ENCODE results near the gene CAV3.

CAV3 gene

GRCh38 chr3:8736436-8736835, 2.8 kb downstream of the CAV3 start:
- no peak for DNase-seq

DNA sequence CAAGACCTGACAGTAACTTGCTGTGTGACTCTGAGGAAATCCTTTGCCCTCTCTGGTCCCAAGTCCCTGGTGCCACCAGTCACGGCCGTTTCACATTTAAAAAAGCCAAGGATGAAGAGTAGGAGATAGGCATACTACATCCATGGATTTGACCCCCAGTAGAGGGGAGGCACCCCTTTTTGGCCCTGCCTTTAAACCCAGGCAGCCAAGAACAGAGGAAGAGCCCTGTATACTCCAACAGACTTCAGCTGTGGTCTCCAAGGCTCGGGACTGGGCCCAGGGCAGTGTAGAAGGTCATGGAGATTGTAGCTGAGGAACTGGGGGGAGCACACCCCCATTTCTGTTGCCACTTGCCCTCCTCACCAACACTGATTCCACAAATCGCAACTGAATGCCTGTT, 3.7 kb downstream of the CAV3 start:
- no peak for DNase-seq

- DNase-seq, result no peak
These were observed 4.2 kb downstream of the CAV3 start for GRCh38 chr3:8737823-8738222.

- DNase-seq, result no peak
These were observed 5.0 kb downstream of the CAV3 start for GRCh38 chr3:8738639-8739038.

DNA sequence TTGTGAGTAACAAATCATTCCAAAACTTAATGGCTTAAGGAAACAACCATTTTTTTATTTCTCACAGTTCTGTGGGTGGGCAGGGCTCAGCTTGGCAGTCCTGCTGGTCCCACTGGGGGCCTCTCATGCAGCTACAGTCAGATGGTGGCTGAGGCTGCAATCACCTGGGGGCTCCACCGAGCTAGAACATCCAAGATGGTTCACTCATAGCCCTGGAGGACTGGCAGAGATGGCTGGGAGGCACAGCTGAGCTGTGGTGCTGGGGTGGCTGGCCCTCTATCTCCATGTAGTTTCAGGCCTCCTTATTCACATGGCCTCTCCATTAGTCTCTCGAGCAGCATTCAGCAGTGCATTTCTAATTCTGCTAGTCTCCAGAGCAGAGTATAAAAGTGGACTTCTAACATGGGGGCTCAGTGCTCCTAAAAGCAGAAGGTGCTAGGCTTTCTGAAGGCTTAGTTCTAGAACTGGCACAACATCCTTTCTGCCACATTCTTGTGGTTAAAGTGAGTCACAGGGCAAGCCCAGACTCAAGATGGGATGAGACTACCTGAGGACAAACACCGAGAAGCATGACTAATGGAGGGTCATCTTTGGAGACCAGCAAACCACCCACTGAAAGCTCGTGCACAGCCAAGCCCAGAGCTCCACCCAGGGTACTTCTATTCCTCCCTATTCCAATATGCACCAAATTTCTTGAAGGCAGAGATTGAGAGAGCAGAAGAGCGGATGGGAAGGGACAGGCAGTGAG, 6.3 kb downstream of the CAV3 start:
- DNase-seq, result no peak

GRCh38 chr3:8741581-8742261, 8.1 kb downstream of the CAV3 start:
- no peak for DNase-seq

DNA sequence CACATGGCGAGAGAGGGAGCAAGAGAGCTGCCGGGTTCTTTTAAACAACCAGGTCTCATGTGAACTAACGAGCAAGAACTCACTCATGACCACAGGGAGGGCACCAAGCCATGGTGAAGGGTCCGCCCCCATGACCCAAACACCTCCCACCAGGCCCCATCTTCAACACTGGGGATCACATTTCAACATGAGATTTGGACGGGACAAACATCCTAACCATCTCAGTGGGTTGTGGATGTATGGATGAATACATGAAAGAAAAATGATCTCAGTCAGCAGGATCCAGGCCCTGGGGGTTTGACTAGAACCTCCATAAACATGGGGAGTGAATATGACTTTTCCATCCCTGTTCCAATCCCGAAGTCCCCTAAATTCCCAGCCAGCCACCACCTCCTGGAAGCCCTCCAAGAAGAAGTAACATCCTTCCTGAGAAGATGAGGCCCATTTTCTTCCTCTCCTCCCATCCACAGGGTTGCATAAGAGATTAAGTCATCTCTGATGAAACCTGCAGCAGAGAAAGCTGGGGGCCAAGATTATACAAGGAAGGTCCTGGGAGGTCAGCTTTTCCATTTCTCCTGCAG, 9.5 kb downstream of the CAV3 start:
- DNase-seq, result no peak

- DNase-seq, result no peak
These were observed 10.3 kb downstream of the CAV3 start for GRCh38 chr3:8743911-8744310.

DNA sequence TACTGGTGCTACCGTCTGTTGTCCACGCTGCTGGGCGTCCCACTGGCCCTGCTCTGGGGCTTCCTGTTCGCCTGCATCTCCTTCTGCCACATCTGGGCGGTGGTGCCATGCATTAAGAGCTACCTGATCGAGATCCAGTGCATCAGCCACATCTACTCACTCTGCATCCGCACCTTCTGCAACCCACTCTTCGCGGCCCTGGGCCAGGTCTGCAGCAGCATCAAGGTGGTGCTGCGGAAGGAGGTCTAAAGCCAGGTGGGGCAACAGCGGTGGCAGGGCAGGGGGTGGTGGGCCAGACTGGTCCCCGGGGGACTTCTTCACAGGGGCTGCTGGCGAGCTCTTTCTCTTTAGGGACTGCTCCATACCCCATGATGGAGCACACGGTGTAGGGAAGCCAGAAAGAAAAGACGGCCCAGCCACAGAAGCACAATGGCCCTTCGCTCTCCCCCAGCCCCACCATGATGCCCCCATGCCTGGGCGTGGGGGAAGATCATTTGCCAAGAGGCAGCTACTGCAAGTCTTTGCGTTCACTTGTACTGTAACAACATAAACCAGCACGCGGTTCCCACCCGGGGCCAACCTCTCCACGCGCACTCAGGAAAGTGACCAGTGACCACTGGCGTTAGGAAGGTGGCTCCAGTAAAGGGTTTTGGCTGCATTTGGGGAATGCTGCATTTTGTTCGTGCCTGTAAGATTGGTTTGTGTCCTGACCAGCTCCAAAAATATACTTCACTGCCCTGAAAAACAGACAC, 12.2 kb downstream of the CAV3 start:
- no peak for DNase-seq

- DNase-seq, result no peak
These were observed 13.3 kb downstream of the CAV3 start for GRCh38 chr3:8746780-8747345.

GRCh38 chr3:8749316-8749715, 15.7 kb downstream of the CAV3 start:
- DNase-seq, result no peak

- no peak for DNase-seq
These were observed 19.2 kb downstream of the CAV3 start for GRCh38 chr3:8752832-8753231.

- no peak for DNase-seq
These were observed 21.5 kb downstream of the CAV3 start for GRCh38 chr3:8755097-8755496.

DNA sequence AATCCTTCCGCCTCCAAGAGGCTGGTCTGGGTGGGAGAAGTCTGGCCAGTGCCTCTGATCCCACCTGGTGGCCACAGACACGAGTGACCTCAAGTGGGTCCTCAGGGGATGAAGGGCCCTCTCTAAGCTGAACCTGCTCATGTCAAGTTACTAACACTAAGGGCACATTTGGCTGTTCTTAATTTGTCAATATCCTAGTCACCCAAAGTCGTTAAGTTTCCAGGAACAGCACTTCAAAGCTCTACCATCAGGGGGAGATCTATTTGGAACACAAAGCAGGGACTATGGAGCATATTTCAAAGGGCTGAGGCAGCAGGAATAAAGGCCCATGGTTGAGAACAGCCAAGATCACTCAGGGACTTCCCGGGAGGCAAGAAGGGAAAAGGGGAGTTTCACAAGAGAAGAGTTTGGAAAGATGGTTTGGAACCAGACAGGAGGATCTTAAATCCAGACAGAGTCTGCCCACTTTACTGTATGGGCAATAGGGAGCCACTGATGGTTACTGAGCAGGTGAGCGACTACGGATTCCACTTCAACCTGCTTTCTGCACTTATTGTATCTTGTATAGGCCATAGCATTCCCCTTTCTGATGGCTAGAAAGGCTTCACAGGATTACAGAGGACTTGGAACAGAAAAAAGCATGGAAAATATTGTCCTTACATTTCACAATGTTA, 22.1 kb downstream of the CAV3 start:
- DNase-seq, result no peak

GRCh38 chr3:8756671-8757070, 23.1 kb downstream of the CAV3 start:
- DNase-seq, result no peak

DNA sequence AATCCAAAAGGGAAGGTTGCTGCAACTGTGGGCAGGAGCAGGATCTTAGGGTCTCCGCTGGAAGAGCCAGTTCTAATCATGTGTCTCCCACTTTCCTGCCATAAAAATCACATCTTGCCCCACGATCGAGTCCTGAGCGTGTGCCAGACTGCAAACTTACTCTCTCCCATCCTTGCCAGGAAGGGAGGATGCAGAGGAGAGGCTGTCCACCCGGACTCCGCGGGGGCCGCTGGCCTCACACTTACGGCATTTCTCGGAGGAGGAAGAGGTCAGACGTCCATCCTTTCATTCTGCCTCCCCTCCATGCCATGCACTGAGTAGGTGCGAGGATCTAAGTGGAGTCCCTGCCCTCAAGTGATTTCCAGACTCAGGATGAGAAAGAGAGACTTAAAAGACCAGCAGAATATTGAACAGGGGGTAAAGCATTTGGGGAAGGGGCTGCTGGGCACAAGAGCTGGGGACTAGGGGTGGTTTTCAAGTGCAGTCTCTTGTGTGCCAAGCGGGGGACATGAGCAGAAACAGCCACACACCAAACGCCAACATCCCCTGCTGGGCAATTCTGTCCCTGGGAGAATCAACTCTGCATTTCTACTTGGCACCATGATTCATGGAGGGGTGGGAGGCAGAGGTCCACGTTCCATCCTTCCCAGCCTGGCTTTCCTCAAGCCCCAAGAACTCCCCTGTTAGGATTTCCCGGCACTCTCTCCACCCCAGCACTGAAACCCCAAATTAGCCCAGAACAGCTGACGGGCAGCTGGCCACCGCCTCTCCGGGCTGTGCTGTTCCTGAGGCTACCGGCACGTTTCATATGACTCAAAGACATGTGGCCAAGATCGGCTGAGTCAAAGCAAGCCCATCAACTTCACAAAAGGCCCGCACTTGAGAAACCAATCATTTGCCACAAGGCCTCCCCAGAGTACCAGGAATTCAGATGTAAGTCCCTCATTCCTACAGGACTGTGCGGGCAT, 24.2 kb downstream of the CAV3 start:
- DNase-seq, result no peak

- DNase-seq, result no peak
These were observed 25.6 kb downstream of the CAV3 start for GRCh38 chr3:8759038-8759707.

GRCh38 chr3:8760091-8760490, 26.5 kb downstream of the CAV3 start:
- DNase-seq, result no peak

DNA sequence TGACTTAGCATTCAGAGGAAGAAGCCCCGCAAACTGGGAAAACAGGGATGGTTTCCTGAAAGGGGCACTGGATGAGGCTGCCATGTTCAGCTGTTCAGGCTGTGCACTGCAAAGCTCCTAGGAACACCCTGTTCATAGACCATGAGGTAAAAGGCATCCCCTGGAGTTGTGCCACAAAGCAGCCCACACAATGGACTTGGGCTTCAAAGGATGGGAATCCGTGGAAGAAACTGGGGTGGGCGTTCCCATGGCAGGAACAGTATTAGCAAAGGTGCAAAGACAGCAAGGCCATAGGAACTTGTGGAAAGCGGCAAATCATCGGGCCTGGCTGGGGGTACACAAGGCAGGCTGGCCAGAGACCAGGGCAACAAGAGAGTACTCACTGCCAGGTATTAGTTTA, 26.9 kb downstream of the CAV3 start:
- DNase-seq, result no peak

DNA sequence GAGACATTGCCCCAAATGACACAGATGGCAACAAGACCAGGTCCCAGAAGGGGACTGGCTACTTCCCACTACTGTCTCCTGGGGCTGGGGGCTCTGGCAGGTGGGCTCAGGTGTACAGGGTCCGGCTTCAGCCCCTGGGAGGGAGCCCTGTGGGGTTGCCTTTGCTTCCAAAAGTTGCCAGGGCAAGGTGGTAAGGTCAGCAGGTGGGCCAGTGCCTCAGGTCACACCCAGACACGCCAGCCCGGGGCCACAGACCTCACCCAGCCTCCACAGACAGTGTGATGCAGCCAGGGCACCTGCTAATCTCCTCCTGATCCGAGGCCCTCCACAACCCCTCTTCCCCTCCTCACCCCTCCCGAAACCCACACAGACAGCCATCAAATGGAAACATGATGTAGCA, 28.3 kb downstream of the CAV3 start:
- no peak for DNase-seq
